Neural crest cell (in vitro differentiated cells): ENCODE measurements around the gene KIF21B. TPM values are rescaled to one million over a fixed set of nuclear protein-coding genes. Genes with fewer than 3 reads are reported as not detected.

ENCODE experiments used
- DNase-seq: peaks from one replicate; pipeline ENCODE4 v3.0.0; 2021; ENCODE audit warnings: low read depth, mixed read lengths, low spot score
- H3K27ac Mint-ChIP-seq: one replicate; pipeline ENCODE4 v1.8.0; 2021; ENCODE audit warnings: mild to moderate bottlenecking, mixed read lengths; ENCODE audit not compliant: unreplicated experiment
- H3K27me3 Mint-ChIP-seq: 2 replicates; pipeline ENCODE4 v1.8.0; 2021; ENCODE audit warnings: low read depth, mild to moderate bottlenecking, mixed read lengths
- H3K36me3 Mint-ChIP-seq: 2 replicates; pipeline ENCODE4 v1.8.0; 2021; ENCODE audit warnings: low read depth, mild to moderate bottlenecking, mixed read lengths
- H3K4me1 Mint-ChIP-seq: 2 replicates; pipeline ENCODE4 v1.8.0; 2021; ENCODE audit warnings: mixed read lengths
- H3K4me3 Mint-ChIP-seq: one replicate; pipeline ENCODE4 v1.8.0; 2021; ENCODE audit warnings: mild to moderate bottlenecking, mixed read lengths
- H3K9me3 Mint-ChIP-seq: 2 replicates; pipeline ENCODE4 v1.8.0; 2021; ENCODE audit warnings: mixed read lengths
- total RNA-seq: library from RNA; stranded (reverse); gene quantifications from 2 replicates; pipeline ENCODE4 v1.2.1, GENCODE V29; 2021
- TF ChIP-seq, protein P1 (sequence below): fragments of 200-600 bp; sonication (generic); conservative IDR thresholded peaks from 2 replicates; pipeline ENCODE4 v1.5.0; 2021; ENCODE audit warnings: antibody characterized with exemption, mild to moderate bottlenecking

The KIF21B gene
- total RNA-seq, 1 donor from 2014 or later = 28.9 TPM

DNA sequence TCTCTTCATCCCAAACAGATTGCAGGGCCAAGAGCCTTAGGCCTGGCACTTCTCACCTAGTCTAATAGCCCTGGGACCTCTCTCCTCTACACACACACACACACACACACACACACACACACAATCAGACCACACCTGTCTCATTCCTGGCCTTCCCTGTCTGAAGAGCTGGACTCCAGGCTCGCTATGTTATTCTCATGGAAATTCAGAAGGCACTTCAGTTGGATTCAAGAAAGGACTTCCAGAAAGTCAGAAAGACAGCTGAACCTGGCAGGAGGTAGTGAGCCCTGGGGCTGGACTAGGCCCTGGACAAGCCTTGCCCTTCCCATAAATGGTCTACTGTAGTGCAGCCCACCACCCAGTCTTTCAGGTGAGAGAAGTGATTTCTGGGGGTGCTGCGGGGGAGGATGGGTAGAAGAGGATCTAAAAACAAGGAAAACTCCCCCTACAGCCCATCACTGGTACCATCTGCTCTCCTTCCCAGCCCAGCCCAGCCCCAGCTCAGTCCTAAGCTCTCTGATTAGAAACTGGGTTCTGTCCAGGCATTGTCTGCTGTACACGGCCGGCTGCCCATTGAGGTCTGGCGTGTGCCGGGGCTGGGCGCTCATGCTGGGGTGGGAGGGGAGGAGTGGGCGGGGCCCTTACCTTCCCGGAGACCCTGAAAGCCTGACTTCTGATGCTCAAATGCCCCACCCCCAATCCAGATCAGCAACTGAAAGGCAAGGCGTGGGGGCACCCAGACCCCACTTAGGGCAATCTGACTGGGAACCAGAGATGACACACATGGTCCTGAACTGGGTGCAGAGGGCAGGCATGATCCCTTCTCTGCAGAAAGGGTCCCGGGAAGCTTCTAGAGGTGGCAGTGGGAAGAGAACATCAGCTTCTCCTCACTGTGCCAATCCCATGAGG, 2.5 kb downstream of the KIF21B start:
- peaks cover 69% of the 10 kb centered on the region for H3K4me1 Mint-ChIP-seq
- no peak for DNase-seq
- H3K27ac Mint-ChIP-seq = peak overlapping the region; percentile 65
- H3K4me3 Mint-ChIP-seq = peak overlapping the region; percentile 91
- no peaks in the 10 kb centered on the region for H3K36me3 Mint-ChIP-seq
- TF ChIP-seq, protein P1, sequence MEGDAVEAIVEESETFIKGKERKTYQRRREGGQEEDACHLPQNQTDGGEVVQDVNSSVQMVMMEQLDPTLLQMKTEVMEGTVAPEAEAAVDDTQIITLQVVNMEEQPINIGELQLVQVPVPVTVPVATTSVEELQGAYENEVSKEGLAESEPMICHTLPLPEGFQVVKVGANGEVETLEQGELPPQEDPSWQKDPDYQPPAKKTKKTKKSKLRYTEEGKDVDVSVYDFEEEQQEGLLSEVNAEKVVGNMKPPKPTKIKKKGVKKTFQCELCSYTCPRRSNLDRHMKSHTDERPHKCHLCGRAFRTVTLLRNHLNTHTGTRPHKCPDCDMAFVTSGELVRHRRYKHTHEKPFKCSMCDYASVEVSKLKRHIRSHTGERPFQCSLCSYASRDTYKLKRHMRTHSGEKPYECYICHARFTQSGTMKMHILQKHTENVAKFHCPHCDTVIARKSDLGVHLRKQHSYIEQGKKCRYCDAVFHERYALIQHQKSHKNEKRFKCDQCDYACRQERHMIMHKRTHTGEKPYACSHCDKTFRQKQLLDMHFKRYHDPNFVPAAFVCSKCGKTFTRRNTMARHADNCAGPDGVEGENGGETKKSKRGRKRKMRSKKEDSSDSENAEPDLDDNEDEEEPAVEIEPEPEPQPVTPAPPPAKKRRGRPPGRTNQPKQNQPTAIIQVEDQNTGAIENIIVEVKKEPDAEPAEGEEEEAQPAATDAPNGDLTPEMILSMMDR = peak; percentile 44
- peaks cover 7% of the 10 kb centered on the region for H3K27me3 Mint-ChIP-seq
- H3K9me3 Mint-ChIP-seq = no peaks in the 10 kb centered on the region

DNA sequence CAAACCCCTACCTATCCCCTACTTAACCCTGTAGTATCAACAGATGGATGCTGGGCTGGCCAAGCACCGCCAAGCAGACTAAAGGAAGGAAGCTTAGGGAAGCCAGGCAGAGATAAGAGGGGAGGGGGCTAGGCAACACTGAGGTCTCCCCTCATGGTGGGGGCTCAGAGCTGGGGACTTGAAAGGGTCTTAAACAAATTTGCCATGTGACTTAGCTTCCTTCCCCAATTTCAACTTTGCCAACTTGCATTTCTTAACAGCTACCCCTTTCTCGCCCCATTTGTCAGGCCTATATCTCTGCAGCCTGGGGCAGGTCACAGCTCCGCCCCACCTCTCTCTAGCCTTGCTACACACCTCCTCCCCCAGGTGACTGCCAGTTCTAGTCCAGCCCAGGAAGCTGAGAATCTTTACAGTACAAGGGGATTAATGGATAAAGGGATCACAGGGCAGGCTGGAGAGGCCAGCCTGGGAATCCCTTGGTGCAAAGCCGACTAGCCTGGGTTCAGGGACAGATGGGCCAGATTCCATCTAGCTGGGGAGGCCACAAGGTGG, 3.4 kb downstream of the KIF21B start:
- Mint-ChIP-seq H3K4me1 (peaks cover 67% of the 10 kb centered on the region), H3K27ac (no peak overlapping the region), H3K4me3 (peak overlapping the region; percentile 44), H3K36me3 (no peaks in the 10 kb centered on the region), H3K27me3 (peaks cover 7% of the 10 kb centered on the region), H3K9me3 (no peaks in the 10 kb centered on the region)
- TF ChIP-seq, protein P1 = no peak
- no peak for DNase-seq

DNA sequence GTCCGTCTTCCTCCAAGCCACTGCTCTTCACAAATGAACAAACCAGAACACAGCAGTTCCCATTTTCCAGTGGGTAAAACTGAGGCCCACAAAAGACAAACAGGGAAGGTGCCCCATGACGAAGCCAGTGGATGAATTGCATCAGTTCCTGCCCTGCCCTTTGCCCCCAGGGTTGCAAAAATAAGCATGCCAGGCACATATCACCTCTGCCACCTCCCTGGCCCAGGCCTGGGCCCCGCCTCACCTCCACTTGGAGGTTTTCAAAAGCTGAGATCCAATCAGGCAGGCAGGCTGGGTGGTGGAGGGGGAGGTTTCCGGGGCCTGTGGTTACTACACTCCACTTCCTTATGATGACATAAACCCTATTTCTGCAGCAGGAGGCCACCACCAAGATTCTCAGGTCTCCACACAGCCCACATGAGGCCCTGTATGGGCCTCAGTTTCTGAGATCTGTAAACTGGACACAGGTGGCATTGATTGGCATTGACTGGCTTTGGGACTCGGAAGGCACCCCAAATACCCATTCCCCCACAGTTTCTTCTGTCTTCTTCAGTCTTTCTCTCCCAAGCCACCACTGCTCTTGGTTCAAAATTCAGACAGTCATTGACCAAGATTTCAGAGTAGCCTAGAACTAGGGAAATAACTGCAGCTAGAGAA, 4.1 kb downstream of the KIF21B start:
- Mint-ChIP-seq H3K36me3 (no peaks in the 10 kb centered on the region), H3K4me1 (peaks cover 68% of the 10 kb centered on the region), H3K27ac (no peak overlapping the region), H3K9me3 (no peaks in the 10 kb centered on the region), H3K4me3 (peak overlapping the region; percentile 49), H3K27me3 (peaks cover 7% of the 10 kb centered on the region)
- TF ChIP-seq, protein P1 = no peak
- DNase-seq = no peak

GRCh38 chr1:201017828-201018163, 5.7 kb downstream of the KIF21B start:
- Mint-ChIP-seq H3K27ac (no peak overlapping the region), H3K4me3 (peak overlapping the region; percentile 54)

More at GRCh38 chr1:201017828-201018163, 5.7 kb downstream of the KIF21B start:
- no peak for DNase-seq
- Mint-ChIP-seq H3K9me3 (no peaks in the 10 kb centered on the region), H3K4me1 (peaks cover 68% of the 10 kb centered on the region), H3K36me3 (no peaks in the 10 kb centered on the region), H3K27me3 (peaks cover 6% of the 10 kb centered on the region)
- TF ChIP-seq, protein P1 = no peak
